ENCODE data around the gene FOSL2. TPM values are rescaled to one million over a fixed set of nuclear protein-coding genes. Genes with fewer than 3 reads are reported as not detected.

The FOSL2 gene
- total and polyA plus RNA-seq, 4 donors: 23.5 to 97.9 (median 68.5) TPM

GRCh38 chr2:28357055-28357454 lies 35.6 kb upstream of the FOSL2 start:
- Histone ChIP-seq H3K4me1 (ENCODE audit: control insufficient read depth in 5 of 5, insufficient read depth in 5 of 5, low read length in 5 of 5) (peaks cover 0 to 48% (median 20%) of the 10 kb centered on the region in 5 donors), H3K27me3 (ENCODE audit: control insufficient read depth in 3 of 3, insufficient read depth in 3 of 3, low read length in 2 of 3) (no peaks in the 10 kb centered on the region), H3K36me3 (ENCODE audit: control insufficient read depth in 4 of 4, insufficient read depth in 4 of 4, low read length in 4 of 4) (no peaks in the 10 kb centered on the region), H3K27ac (ENCODE audit: low read depth in 1 of 2, low read length in 1 of 2) (peak overlapping the region in 1 of 2 donors; percentile 89), H3K4me3 (no peak overlapping the region), H3K9ac (ENCODE audit: insufficient read depth in 1 of 2, low read length in 2 of 2) (no peak overlapping the region), H3K9me3 (ENCODE audit: control insufficient read depth in 4 of 4, insufficient read depth in 3 of 4, low read length in 3 of 4) (peaks cover 0 to 2% (median 0%) of the 10 kb centered on the region in 4 donors)
- TF ChIP-seq CTCF (IDR thresholded peaks at IDR 0.05; ENCODE audit: control extremely low read depth, extremely low read depth): no peak
- no peak for ATAC-seq (ENCODE audit: insufficient read depth, low FRiP score)
- 93 to 96% methylated on average over 5 of the region's 5 CpGs for WGBS, 2 donors
- no peak for DNase-seq

GRCh38 chr2:28357948-28358667 lies 34.5 kb upstream of the FOSL2 start:
- H3K9ac ChIP-seq (ENCODE audit: insufficient read depth in 1 of 2, low read length in 2 of 2): no peak overlapping the region
- no peak overlapping the region for H3K4me3 ChIP-seq
- no peak for DNase-seq
- TF ChIP-seq CTCF (IDR thresholded peaks at IDR 0.05; ENCODE audit: control extremely low read depth, extremely low read depth): no peak
- H3K36me3 ChIP-seq (ENCODE audit: control insufficient read depth in 4 of 4, insufficient read depth in 4 of 4, low read length in 4 of 4): no peaks in the 10 kb centered on the region
- no peak overlapping the region for H3K27ac ChIP-seq (ENCODE audit: low read depth in 1 of 2, low read length in 1 of 2)
- peaks cover 0 to 45% (median 20%) of the 10 kb centered on the region in 5 donors for H3K4me1 ChIP-seq (ENCODE audit: control insufficient read depth in 5 of 5, insufficient read depth in 5 of 5, low read length in 5 of 5)
- H3K9me3 ChIP-seq (ENCODE audit: control insufficient read depth in 4 of 4, insufficient read depth in 3 of 4, low read length in 3 of 4): no peaks in the 10 kb centered on the region
- no peaks in the 10 kb centered on the region for H3K27me3 ChIP-seq (ENCODE audit: control insufficient read depth in 3 of 3, insufficient read depth in 3 of 3, low read length in 2 of 3)
- ATAC-seq (ENCODE audit: insufficient read depth, low FRiP score): no peak
- WGBS, 2 donors: 74 to 87% methylated on average over 19 of the region's 19 CpGs

- H3K4me3 ChIP-seq: no peak overlapping the region
- no peak for ATAC-seq (ENCODE audit: insufficient read depth, low FRiP score)
- WGBS, 2 donors: 59 to 76% methylated on average over 7 of the region's 7 CpGs
- no peak overlapping the region for H3K9ac ChIP-seq (ENCODE audit: insufficient read depth in 1 of 2, low read length in 2 of 2)
- H3K27me3 ChIP-seq (ENCODE audit: control insufficient read depth in 3 of 3, insufficient read depth in 3 of 3, low read length in 2 of 3): no peaks in the 10 kb centered on the region
- H3K36me3 ChIP-seq (ENCODE audit: control insufficient read depth in 4 of 4, insufficient read depth in 4 of 4, low read length in 4 of 4): no peaks in the 10 kb centered on the region
- DNase-seq: no peak
- peak overlapping the region in 1 of 2 donors; percentile 41 for H3K27ac ChIP-seq (ENCODE audit: low read depth in 1 of 2, low read length in 1 of 2)
- TF ChIP-seq CTCF (IDR thresholded peaks at IDR 0.05; ENCODE audit: control extremely low read depth, extremely low read depth): no peak
- H3K4me1 ChIP-seq (ENCODE audit: control insufficient read depth in 5 of 5, insufficient read depth in 5 of 5, low read length in 5 of 5): peaks cover 0 to 45% (median 20%) of the 10 kb centered on the region in 5 donors
- no peaks in the 10 kb centered on the region for H3K9me3 ChIP-seq (ENCODE audit: control insufficient read depth in 4 of 4, insufficient read depth in 3 of 4, low read length in 3 of 4)
These were observed 33.9 kb upstream of the FOSL2 start for GRCh38 chr2:28358668-28359201.
